Midbrain (tissue), 1 donor: ENCODE measurements around the gene NAP1L1.

Experiments
- DNase-seq: peaks from one replicate; lab custom pipeline; 2025; lab: John Stamatoyannopoulos, UW

NAP1L1 gene

DNA sequence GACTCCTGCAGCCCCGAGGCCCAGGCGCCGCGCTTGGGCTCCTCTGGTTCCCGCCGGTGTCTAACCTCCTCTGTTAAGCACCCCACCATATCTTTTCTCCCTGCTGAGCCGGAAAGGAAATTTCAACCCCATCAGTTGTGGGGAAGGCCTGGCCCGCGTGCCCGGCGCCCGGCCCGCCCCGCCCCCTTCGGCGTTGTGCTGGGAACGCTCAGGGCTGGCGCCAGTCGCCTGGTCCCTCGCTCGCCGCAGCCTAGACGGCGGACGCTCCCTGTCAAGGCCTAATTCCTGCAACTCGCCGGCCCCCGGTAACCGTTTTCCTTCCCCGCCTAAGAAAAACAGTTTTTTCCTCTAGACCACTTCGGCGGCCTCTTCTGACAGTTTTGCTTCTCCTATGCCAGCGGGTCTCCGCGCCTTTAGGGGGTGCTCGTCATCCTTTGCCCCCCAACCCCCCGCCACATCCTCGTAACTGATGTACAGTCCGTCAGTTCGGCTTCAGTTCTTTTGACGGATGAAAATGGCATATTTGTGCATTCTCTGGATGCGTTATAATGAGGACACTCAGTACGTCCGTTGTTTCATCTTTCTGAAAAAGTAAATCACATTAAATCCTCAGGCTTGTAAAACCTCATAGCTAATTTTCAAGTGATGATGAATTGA, 506 bp upstream of the NAP1L1 start:
- DNase-seq: peak; percentile 95

DNA sequence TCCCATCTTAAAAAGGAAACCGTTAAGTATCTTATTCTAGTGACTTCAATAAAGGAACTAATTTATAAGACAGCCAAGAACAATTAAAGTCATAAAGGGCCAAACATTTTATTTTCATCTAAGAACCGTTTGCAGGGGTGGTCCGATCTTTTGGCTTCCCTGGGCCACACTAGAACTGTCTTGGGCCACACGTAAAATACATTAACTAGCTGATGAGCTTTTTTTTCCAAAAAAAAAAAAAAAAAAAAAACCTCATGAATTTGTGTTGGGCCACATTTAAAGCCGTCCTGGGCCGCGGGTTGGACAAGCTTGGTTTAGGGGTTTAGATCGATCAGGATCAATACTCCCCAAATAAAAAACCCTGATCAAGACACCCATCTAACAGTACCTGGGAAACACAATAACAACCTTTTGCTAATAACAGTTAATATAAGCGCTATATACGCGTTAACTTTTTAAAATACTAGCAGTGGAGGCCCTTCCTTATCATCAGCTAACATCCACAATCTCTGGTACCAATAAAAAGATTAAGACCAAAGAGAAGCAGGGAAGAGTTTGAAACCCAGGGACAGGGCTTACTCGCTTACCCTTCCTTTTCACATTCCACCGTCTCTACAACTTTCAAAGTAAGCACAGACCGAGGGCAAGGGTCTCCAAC, 1.1 kb downstream of the NAP1L1 start:
- no peak for DNase-seq

DNA sequence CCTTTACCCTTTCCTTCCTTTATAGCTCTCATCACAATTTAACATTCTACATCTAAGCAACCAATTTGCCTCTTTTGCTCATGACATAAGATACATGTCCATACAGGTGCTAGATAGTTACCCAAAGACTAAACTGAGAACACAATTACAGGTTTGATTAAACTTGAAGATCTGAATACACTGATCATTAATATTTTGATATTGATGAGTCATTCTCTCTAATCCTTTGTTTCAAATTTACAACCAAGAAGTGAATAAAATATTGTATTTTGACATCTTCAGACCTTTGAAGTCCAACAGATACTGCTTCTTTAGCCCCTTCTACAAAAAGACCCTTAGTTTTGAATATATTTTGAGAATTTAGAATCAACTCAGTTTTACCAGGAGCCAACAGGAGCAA, 2.6 kb downstream of the NAP1L1 start:
- DNase-seq: no peak

DNA sequence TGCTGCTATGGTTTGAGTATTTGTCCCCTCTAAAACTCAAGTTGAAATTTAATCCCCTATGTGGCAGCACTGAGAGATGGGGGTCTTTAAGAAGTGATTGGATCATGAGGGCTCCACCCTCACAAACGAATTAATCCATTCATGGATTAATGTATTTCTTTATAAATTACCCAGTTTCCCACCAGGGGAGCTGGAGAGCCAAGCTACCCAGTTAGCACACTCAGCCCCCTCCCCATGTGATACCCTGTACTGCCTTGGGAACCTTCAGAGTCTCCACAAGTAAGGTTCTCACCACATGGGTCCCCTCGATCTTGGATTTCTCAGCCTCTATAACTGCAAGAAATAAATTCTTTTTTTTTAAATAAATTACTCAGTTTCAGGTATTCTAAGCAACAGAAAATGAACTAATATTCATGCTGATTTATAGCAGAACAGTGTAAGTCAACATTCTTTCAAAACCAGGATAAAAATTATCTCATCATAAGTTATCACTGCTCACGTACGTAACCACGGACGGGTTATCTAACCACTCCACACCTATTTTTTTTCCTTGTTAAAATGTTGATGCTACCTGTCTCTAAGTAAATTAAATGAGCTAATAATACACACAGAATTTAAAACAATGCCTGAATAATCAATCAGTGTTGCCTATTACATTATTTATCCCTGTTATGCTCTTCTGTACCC, 3.6 kb downstream of the NAP1L1 start:
- no peak for DNase-seq

DNA sequence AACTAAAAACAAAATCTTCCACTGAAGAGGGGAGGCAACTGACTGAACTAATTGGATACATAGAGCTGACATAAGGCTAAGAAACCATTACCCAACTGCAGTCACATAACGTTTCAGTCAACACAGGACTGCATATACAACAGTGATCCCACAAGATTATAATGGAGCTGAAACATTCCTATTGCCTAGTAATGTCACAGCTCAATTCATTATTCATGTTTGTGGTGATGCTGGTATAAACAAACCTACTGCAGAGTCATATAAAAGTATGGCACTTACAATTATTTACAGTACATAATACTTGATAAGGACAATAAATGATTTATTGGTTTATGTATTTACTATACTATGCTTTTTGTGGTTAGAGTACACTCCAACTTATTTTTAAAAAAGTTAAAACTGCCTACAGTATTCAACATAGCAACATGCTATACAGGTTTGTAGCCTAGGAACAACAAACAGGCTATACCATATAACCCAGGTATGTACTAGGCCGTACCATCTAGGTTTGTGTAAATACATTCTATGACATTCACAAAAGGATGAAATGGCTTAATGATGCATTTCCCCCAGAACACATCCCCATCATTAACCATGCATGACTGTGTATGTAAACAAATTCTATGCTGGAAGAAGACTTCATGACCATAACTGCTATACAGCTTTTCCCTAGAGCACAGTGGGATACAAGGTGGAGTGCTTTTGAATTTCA, 4.3 kb downstream of the NAP1L1 start:
- no peak for DNase-seq

DNA sequence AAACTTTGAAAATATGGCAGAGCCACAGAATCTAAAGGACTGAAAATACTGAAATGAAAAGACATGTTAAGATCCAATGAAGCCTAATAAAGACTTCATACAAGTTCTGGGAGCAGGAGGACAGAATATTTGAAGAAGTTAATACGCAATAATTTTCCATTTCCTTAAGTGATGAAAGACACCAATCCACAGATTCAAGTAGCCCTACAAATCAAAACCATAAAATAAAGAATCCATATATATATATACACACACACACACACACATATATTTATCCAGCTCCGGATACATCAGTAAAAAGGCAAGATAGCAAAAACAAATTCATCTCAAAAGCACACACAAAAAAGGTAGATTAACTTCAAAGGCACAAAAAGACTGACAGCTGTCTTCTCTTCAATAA, 5.7 kb downstream of the NAP1L1 start:
- DNase-seq: no peak

DNA sequence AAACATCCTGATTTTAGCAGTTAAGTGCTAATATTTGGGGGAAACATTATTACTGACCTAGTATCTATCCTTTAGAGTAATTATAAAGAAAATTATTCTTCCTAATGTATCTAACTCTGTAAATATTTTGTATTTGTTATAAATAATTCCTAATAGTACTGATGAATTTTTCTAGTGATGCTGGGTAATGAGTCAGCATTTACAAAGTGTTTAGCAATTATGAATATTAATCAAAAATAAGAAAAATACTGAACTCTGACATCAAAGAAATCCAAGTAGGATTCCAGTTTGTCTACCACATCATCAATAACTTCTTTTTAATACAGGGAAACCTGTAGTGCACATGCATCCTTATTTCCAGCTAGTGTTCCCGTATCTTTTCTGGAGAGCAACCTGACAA, 9.0 kb downstream of the NAP1L1 start:
- DNase-seq: no peak

DNA sequence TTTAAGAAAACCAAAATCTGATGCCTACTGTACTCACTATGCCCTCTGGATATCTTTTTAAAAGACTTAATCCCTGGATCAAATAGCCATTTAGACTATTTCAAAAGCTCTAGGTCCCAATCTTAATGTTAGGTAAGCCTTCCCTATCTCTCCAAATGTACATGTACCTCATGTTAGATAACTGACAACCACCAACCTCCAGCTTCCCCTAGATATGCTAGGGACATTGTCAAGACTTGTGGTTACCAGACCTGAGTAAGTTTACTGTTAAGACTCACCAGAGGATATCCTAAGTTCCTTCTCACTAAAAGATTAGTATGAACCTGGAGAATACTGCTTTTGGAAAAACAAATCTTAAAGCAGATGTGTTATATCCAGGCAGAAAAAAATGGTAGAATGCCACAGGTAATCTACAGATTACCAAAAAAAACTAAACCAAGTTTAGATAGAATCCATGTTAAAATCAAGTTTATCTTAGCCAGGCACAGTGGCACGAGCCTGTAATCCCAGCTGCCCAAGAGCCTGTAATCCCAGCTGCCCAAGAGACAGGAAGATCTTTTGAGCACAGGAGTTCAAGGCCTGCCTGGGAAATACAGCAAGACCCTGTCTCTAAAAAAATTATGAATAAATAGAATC, 9.7 kb downstream of the NAP1L1 start:
- no peak for DNase-seq

DNA sequence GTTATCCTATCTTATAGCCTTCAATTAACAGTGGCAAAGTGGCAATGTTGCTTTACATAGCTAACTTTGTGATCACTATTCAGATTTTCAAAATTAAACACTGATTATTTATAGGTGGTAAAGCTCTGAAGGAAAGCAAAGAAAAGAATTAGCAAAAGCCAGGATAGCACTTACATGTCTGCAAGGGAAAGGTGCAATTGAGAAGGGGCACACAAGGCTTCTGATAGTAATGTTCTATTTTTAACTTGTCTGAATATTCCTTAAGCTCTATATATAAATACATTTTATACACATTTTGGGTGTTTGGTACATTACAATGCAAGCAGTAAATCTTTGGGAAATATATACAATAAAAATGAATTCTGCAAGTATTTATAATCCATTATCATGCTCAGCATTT, 10.9 kb downstream of the NAP1L1 start:
- no peak for DNase-seq

DNA sequence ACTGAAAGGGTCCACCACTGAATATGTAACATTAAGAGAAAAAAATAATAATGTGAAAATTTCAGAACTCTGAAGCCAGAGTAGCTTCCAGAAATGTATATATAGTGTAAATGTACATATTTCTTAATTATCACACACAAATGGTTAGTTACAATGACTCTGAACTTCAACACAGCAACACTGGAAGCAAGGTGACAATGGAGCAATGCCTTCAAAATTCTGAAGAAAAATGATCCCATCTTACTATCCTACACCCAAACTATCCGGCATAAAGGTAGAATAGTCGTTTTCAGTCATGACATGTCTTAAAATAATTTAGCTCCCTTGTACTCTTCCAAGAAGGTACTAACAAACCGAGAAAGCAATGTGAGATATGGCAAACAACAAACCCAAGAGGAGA, 11.9 kb downstream of the NAP1L1 start:
- no peak for DNase-seq

DNA sequence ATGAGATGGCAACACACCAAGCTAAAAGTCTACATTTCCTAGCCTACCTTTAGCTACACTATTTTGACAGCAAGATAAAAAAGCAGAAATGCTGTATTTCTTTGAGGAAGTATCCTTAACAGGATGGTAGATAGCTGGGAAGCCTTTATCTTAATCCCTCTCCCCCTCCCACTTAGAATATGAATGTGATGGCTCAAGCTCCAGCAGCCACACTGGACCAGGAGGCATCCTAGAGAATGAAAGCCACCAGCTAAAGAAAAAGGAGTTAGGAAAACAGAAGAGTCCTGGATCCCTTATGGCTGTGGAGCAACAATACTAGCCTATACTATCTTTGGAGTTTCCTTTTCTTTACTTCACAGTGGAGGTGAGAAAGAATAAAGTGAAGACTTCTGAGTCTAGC, 15.1 kb downstream of the NAP1L1 start:
- no peak for DNase-seq

DNA sequence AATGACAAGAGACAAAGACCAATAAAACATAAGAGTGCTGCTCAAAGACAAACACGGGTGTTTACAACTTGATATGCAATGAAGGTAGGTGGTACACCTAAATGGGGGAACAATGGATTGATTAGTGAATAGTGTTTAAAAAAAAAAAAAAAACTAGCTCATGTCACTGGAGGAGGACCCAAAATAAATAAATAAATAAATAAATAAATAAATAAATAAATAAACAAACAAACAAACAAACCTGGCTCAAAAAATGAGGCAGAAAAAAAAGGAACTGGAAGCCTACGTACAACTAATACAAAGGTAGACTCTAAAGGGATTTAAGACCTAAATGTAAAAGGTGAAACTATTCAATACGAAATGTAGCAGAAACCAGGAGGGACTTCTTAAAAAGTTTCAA, 18.6 kb downstream of the NAP1L1 start:
- no peak for DNase-seq

DNA sequence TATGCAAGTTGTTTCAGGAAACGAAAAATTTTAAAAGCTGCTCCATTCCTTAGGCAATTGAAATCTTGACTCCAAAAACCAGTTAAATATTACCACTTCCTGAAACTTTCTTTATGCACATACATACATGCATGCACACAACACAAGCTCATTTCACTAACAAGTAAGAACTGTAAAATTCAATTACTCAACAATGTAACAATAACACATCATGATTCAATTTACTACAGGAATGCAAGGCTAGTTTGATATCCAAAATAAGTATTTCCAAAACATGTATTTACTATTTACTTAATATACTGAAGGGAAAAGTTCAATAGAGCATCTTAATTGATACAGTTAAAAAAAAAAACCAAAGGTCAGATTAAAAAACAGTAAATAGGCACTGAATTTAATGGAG, 19.6 kb downstream of the NAP1L1 start:
- DNase-seq: no peak

DNA sequence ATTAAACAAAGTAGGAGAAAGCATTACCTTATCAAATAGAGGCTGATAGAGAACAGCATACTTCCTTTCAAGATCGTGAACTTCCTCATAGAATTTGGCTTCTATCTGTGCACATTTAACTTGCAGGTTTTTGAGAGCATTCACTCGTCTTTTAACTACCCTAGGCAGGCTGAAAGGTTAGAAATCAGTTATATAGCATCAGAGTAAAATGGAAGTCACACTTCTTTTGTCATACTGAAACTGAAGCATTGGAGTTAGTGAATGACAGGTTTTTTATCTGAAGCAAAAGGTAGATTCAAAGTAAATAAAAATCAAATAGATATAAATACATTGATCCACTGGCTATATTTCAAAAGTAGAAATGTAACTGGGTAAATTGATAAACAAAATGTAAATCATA, 24.4 kb downstream of the NAP1L1 start:
- DNase-seq: no peak

DNA sequence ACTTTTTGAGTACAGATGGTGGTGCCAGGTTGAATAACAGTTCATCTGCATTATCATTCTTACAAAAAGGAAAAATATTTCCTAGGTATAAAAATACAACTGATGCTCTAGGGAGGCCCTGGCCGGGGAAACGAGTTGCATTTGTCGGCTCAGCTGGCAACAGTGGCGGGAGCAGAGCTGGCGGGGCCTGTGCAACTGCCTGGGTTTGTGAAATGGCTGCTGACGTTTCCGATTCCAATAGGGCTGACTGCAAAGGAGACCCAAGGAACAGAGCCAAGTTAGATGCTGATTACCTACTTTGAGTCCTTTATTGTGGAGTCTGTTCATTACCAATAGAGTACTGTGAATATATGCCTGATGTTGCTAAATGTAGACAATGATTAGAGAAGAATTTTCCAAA, 27.2 kb downstream of the NAP1L1 start:
- DNase-seq: no peak

DNA sequence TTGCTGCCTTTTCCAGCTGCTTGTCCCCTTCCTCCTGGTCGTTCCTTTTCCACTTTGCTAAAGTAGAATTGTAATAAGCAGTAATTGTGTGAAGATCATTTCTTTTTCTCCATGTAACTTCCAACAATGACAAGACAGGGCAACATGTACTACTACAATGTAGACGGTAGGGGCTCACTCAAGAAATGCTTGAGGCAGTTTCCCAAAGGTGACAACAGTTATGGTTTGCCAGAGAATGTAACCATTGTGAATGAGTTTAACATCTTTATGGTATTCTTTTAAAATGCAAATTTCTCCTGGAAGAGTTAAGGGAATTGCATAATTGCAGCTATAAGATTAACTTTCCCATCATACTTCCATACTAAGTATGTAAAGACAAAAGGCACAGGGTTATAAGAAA, 29.1 kb downstream of the NAP1L1 start:
- DNase-seq: no peak

DNA sequence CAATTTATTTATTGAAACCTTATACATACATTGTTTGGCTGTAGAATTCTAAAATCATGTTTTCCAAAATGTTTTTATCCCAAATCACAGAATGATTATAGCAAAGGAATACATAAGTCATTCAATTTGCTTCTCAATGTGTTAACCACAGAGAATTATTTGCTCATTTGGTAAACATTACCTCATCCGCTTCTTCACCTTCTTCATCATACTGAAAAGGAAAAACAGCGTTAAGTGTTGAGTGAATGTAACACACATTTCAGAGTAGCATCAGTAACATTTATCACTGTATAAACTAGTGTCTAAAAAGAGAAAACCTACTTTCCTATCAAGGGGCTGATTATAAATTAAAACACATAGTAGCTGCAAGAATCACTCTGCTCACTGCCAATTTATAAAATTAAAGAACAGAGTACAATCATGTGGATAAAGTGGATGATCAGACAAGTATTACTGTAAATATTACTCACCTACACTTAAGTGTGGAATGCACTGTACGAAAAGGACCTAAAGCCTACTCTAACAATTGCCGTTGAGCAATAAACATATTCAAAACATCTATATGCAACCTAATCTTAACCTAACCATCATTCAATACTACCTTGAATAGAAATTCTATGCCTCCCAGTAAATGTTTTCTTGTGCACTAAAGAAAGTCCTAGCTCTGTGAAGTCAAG, 34.8 kb downstream of the NAP1L1 start:
- no peak for DNase-seq

DNA sequence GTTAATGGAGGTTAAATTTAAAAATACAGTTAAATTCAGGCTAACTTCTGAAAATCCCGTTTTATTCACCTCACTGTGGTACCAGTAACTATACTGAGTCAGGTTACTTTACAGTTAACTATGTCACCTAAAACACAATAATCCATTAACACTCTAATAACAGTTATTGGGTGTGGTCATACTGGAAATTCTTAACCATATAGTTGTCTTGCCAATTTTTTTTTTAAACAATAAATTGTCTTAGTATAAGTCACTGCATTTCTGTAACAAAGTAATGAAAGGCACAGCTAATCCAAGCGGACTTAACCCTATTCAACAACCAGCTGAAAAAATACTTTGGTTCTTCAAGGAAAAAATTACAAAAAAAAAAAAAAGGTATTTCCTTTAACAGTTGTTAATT, 36.7 kb downstream of the NAP1L1 start:
- no peak for DNase-seq

DNA sequence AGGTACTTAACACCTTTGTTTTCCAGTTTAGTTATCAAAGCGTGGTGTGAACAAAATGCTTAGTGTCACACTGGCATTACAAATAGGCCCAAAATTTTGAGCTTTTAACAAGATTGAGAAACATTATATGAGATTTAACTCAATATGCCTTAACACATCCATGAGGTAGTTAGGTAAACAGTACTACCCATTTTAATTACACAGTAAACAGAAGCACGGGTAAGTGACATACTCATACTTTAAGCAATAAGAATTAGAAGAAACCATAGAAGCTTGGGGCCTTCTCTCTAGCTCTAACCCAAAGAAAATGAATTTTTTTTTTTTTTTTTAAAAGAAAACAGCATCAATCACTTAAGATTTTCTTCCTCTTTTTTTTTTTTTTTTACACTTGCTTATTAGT, 37.4 kb downstream of the NAP1L1 start:
- DNase-seq: no peak

DNA sequence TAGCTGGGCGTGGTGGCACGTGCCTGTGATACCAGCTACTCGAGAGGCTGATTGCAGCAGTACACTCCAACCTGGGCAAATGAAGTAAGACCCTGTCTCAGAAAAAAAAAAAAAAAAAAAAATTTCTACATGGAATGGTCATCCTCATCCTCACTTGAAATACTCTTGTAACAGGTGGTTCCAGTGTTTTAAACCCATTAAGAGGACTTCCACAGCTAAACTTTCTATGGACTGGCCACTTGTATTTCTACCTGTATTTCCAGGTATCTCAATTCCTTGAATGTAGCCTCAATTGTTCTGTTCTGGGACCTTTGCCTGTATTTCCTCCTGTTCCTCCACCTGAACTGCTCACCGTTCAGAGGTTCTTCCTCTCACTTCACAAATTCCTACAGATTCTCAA, 41.1 kb downstream of the NAP1L1 start:
- DNase-seq: no peak

DNA sequence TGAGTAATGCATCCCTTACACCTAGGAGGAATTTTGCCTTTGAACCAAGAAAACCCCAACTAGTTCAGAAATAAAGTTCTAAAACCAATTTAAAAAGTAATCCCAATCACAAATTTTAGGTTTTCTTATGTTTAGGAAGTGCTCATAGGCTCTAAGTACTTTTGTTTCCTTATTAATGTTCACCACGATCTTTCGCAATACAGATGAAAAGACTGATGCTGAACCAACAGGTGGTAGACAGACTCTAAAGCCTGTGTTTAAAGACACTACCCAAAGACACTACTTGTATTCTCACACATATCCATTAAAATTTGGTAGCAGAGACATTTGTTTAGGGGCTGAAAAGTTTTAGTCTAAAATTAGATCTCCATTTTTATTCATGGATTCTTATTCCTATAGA, 42.3 kb downstream of the NAP1L1 start:
- no peak for DNase-seq

DNA sequence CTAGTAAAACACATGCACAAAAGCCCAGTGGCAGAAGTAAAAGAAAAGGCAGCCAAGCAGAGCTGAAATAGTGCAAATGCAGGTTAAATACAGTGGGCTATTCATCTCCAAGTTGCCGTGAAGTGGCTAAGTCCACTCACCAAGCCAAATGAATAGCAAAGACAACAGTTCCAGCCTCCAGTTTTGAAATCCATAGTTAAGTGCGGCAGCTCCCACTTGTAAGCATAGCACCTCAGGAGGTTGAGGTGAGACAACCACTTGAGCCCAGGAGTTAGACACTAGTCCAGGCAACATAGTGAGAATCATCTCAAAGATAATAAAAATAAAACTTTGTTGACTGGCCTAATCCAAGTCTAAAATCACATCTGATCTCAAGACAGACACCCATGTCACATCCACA, 43.1 kb downstream of the NAP1L1 start:
- DNase-seq: no peak
